GM18508 (cell line): ENCODE measurements around the gene PITPNM3.
"Not testable (repeated sequence)": the region's sequence is repeated elsewhere in the genome, so short reads cannot be mapped to it uniquely, and the experiment has no call there.

Experiments
- ATAC-seq: cut with Tn5 transposase; IDR thresholded peaks from one replicate; pipeline ENCODE4 v1.9.1; 2021; ENCODE audit warnings: moderate number of reproducible peaks; ENCODE audit not compliant: insufficient read depth, unreplicated experiment

PITPNM3 gene

GRCh38 chr17:6575596-6575988 is 19.2 kb upstream of the PITPNM3 start:
- no peak for ATAC-seq

- ATAC-seq, result no peak
These were observed 18.6 kb upstream of the PITPNM3 start for GRCh38 chr17:6574687-6575595.

GRCh38 chr17:6573982-6574686 is 17.8 kb upstream of the PITPNM3 start:
- no peak for ATAC-seq

- not testable (repeated sequence) for ATAC-seq
These were observed 17.1 kb upstream of the PITPNM3 start for GRCh38 chr17:6573495-6573894.

GRCh38 chr17:6572972-6573370 is 16.6 kb upstream of the PITPNM3 start:
- no peak for ATAC-seq

- no peak for ATAC-seq
These were observed 15.1 kb upstream of the PITPNM3 start for GRCh38 chr17:6571452-6571781.

- no peak for ATAC-seq
These were observed 14.5 kb upstream of the PITPNM3 start for GRCh38 chr17:6570731-6571451.

GRCh38 chr17:6569370-6570285 is 13.3 kb upstream of the PITPNM3 start:
- ATAC-seq, result no peak

- no peak for ATAC-seq
These were observed 11.9 kb upstream of the PITPNM3 start for GRCh38 chr17:6568184-6568758.

GRCh38 chr17:6567528-6568183 is 11.3 kb upstream of the PITPNM3 start:
- no peak for ATAC-seq

GRCh38 chr17:6561446-6561845 is 5.1 kb upstream of the PITPNM3 start:
- ATAC-seq, result no peak

GRCh38 chr17:6560496-6560895 is 4.1 kb upstream of the PITPNM3 start:
- ATAC-seq, result no peak

- no peak for ATAC-seq
These were observed 3.4 kb upstream of the PITPNM3 start for GRCh38 chr17:6559753-6560215.

GRCh38 chr17:6558932-6559752 is 2.8 kb upstream of the PITPNM3 start:
- no peak for ATAC-seq

GRCh38 chr17:6558276-6558675 is 1.9 kb upstream of the PITPNM3 start:
- no peak for ATAC-seq

- ATAC-seq, result no peak
These were observed 684 bp upstream of the PITPNM3 start for GRCh38 chr17:6557040-6557438.

GRCh38 chr17:6555331-6556120 is 829 bp downstream of the PITPNM3 start:
- ATAC-seq, result no peak
